ENCODE data around the gene GALM.
"Not testable (repeated sequence)": the region's sequence is repeated elsewhere in the genome, so short reads cannot be mapped to it uniquely, and the experiment has no call there.

The GALM gene

GRCh38 chr2:38650012-38650411, 15.9 kb upstream of the GALM start:
- DNase-seq (ENCODE audit: low read depth) = no peak

DNA sequence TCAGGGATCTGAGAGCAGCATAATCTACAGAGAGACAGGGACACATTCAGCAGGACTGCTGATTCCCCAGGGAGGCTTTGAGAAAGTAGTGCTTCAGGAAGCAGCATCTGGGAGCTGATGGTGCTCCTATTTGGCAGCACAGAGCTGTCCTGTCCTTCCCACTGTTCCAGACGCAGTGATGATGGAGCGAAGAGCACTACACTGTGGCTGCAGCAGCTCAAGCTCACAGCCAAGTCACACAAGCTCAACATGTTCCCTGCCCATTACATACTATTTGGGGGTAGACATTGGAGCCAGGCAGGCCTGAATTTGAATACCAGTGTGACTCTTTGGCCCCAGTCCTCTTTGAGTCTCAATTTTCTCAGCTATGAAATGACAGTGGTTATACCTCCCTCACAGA, 15.2 kb upstream of the GALM start:
- no peak for DNase-seq (ENCODE audit: low read depth)

DNA sequence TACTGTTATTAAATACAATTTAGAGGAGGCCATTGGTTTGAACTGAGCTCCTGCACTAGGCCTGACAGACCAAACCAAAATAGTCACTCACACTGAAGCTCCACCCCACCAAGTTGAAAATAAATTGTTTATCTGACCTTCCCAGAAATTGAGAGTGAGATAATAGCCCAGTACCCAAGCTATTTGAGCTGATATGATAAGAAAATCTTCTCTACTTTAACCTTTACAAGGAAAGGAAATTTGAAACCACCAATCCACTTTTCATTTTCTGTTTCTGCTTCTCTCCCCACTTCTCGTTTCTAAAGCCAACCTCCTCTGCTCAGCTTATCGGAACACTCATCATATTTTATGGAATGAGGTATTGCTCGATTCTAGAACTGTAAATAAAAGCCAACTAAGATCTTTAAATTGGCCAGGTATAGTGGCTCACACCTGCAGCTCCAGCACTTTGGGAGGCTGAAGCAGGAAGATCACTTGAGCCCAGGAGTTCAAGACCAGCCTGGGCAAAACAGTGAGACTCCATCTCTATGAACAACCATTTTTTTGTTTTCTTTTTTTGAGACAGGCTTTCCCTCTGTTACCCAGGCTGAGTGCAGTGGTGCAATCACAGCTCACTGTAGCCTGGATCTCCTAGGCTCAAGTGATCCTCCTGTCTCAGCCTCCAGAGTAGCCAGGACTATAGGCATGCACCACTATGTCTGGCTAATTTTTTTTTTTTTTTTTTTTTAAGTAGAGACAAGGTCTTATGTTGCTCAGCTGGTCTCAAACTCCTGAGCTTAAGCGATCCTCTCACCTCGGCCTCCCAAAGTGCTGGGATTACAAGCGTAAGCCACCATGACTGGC, 13.3 kb upstream of the GALM start:
- DNase-seq (ENCODE audit: low read depth) = no peak

DNA sequence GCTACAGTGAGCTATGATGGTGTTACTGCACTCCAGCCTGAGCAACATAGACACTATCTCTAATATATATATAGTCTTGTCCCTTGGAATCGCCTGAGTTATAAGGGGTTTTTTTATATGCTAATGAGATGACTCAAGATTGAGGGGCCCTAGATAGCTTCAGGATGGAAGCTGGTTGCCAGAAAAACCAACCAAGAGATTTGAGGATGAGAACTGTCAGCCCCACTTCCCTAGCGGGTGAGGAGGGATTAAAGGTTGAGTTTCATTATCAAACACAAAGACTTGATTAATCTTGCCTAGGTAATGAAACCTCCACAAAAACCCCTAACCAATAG, 12.6 kb upstream of the GALM start:
- no peak for DNase-seq (ENCODE audit: low read depth)

GRCh38 chr2:38653715-38654527, 12.0 kb upstream of the GALM start:
- peak; percentile 64 for DNase-seq (ENCODE audit: low read depth)

GRCh38 chr2:38654528-38655381, 11.2 kb upstream of the GALM start:
- DNase-seq (ENCODE audit: low read depth) = no peak

DNA sequence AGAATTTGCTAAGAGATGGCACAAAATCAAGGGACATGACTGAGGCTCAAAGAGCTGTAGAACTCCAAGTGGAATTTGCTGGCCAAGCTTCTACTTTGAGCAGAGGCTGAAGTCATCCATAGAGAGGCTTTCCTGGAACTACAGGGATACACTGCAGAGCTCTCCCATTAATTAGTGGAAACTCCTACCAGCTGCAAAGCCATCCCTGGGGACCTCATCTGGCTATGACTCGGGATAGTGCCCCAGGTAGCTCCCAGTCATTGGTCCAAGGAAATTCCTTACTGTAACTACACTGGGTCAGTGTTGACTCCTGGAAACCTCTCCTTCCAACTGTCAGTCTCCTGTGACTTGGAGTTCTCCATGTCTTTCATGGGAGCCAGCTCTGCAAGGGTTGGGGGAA, 10.5 kb upstream of the GALM start:
- no peak for DNase-seq (ENCODE audit: low read depth)

GRCh38 chr2:38656866-38657480, 8.9 kb upstream of the GALM start:
- DNase-seq (ENCODE audit: low read depth) = no peak

DNA sequence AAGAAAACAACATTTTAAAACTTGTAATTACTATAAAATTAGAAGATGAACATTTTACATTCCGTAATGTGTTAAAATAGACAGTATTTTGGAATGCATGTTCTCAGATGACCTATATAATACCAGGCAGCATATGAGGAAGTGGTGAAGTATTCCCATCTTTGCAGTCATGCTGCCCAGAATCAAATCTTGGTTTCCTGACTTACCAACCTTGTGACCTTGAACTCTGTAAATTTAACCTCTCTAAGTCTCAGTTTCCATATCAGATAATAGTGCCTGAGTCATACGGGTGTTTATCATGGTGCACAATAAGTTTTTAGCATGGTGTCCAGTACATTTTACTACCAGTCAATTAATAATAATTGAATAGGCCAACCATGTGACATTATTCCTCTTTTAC, 7.3 kb upstream of the GALM start:
- no peak for DNase-seq (ENCODE audit: low read depth)

DNA sequence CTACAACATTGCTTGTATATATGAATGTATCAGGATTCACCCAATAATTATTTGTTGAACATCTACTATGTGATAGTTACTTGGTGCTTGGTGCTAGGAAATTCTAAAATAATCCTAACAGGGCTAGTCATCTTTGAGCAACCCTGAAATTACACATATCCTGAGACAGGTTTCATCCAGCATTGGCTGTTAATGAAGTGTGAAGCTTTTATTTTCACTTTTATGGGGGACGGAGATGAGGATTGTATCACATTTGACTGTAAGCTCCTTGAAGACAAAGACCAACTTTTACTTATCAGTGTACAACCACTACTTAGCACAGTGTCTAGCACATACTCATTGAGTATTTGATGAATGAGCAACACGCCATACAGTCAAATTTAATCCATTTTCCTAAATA, 6.8 kb upstream of the GALM start:
- no peak for DNase-seq (ENCODE audit: low read depth)

DNA sequence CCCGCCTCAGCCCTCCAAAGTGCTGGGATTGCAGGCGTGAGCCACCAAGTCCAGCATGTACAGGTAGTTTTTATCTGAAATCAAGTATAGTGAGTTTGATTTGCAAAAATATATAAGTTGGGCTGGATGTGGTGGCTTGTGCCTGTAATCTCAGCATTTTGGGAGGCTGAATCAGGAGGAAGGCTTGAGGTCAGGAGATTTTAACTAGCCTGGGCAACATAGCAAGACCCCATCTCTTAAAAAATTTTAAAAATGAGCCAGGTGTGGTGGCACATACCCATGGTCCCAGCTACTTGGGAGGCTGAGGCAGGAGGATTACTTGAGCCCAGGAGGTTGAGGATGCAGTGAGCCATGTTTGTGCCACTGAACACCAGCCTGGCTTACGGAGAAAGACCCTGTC, 5.6 kb upstream of the GALM start:
- no peak for DNase-seq (ENCODE audit: low read depth)

DNA sequence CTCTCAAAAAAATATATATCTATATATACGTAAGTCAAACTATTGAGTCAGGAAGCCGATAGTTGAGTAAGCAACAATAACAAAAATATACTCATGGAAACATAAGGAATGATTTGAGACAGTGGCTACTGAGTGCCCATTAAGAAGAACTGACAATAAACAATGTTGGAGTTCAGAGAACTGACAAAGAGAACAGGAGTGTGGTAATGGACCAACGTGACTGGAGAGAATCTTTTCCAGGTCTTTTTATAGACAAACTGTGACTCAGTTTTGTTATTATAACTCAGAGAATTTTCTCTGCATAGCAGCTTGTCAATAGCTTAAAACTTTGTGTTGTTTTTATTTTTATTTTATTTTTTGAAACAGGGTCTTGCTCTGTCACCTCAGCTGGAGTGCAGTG, 4.6 kb upstream of the GALM start:
- DNase-seq (ENCODE audit: low read depth) = no peak

DNA sequence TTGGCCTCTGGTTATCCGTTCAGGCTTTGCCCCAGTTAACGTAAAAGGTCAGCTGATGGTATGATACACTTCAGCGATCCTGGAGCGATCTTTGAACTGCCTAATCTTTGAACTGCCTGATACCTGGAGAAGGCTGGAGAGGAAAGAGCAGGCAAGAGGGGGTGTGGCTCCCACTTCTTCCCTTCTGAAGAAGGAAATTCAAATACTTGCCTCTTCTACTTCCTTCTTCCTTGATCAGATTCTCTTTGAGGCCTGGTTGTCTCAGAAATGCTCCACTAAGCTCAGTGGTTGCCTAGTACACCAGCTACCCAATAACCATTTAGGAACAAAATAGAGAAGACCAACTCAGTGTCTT, 619 bp downstream of the GALM start:
- no peak for DNase-seq (ENCODE audit: low read depth)

- DNase-seq (ENCODE audit: low read depth) = no peak
Observed at GRCh38 chr2:38668092-38668491, 2.2 kb downstream of the GALM start.

DNA sequence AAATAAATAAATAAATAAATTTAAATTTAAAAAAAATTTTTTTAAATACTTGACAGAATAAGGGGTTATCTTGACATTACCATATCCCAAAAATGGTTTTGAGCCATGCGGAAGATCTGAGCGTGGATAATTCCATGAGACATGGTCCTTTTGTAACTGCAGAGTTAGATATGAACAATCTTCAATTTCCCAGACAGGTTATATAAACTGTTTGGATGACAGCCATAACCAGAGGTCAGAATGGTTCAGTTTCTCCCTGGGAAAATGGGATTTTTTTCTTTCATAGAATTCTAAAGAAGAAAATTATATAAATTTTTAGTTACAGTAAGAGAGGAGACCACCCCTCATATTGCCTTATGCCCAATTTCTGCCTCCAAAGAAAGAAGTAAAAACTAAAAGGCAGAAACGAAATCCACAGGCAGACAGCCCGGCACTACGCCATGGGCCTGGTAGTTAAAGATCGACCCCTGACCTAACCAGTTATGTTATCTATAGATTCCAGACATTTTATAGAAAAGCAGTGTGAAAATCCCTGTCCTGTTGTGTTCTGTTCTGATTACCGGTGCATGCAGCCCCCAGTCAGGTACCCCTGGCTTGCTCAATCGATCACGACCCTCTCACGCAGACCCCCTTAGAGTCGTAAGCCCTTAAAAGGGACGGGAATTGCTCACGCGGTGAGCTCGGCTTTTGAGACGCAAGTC, 3.0 kb downstream of the GALM start:
- DNase-seq (ENCODE audit: low read depth) = no peak

DNA sequence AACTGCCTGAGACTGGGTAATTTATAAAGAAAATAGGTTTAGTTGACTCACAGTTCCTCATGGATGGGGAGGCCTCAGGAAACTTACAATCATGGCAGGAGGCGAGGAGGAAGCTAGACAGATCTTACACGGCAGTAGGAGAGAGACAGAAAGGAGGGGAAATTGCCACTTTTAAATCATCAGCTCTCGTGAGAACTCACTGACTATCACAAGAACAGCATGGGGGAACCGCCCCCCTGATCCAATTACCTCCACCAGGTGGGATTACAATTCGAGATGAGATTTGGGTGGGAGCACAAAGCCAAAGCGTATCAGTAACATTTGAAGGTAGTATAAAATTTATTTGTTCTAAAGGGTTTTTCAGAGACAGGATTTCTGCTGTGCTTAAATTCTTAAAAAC, 5.4 kb downstream of the GALM start:
- no peak for DNase-seq (ENCODE audit: low read depth)

DNA sequence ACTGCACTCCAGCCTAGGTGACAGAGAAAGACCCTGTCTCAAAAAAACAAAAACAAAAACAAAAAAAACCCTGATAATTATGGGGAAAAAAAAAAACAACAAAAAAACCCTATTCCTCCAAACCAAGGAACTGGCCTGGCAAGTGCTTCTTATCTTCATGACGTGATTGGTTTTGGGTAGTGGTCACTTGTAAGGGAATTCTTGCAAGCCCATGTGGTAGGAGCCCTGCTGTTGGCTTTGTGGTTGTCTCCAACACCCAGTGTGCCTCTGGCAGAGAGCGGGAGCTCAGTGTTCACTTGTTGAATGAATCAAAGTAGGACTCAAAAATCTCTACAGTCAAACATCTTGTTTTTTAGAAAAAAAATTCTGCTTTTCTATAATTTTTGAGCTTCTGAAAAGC, 6.0 kb downstream of the GALM start:
- no peak for DNase-seq (ENCODE audit: low read depth)

DNA sequence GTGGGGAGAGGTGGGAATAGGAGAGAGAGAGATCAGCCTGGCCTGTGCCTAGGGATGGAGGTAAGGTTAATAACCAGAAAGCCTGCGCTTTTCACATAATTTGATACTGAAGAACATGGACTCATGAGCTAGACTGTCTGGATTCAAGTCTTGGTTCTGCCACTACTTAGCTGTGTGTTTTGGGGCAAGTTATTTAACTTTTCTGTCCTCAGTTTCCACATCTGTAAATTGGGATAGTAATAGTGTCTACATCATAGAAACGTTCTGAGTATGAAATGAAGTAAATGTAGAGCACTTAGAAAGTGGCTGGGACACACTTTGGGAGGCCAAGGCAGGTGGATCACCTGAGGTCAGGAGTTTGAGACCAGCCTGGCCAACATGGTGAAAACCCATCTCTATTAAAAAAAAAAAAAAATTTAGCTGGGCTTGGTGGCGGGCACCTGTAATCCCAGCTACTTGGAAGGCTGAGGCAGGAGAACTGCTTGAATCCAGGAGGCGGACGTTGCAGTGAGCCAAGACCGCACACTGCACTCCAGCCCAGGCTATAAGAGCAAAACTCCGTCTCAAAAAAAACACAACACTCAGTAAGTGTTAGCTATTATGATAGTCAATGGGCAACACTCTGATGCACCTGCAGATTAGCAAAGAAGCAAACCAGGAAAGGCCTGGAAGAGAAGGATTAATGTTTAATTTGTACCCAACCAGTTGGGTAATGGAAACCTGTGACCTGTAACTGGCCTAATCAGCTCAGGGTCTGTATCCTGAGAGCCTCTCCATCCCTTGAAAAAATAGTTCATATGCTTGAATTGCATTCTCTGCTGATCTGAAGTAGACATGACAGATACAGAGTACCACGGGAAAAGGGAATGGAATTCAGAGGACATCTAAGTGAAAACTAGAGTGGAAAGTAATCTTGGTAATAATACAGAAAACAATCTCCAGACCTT, 6.8 kb downstream of the GALM start:
- DNase-seq (ENCODE audit: low read depth) = no peak

DNA sequence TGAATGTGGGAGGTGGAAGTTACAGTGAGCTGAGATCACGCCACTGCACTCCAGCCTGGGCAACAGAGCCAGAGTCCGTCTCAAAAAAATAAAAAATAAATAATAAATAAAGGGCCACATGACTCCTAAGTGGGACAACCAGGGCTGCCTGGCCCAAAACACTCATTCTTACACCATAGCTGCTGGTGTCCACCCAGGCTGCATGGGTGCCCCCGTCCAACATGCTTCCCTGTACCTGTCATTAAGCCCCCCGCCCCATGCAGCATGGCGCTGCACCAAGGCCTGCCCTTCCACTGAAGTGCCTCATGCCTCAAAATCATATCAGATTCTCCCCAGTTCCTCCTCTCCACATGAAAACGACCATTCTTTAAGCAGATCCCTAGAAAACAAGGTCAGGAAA, 10.8 kb downstream of the GALM start:
- no peak for DNase-seq (ENCODE audit: low read depth)

DNA sequence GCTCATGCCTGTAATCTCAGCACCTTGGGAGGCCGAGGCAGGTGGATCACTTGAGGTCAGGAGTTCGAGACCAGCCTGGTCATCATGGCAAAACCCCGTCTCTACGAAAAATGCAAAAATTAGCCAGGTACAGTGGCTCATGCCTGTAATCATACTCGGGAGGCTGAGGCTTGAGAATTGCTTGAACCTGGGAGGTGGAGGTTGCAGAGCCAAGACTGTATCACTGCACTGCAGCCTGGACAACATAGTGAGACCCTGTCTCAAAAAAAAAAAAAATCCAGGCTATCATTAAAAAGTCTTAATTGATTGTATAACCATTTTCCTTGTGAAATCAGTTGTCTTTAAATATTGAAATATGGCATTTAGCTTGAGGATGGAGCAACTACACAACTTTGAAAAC, 15.0 kb downstream of the GALM start:
- DNase-seq (ENCODE audit: low read depth) = not testable (repeated sequence)
